OCI-LY7 (cell line): ENCODE results near the gene AGMAT. TPM values are rescaled to one million over a fixed set of nuclear protein-coding genes. Genes with fewer than 3 reads are reported as not detected.

Experiments used
- BruUV-seq: library from RNA; stranded (reverse); fragments of 400-500 nt; replicated peaks from 2 replicates; lab custom pipeline; 2021; lab: Mats Ljungman, UMichigan
- CTCF ChIA-PET: fragments of 300-600 bp; sonication (Branson Sonifier 250); formaldehyde crosslinking; loops from one replicate; lab custom pipeline; 2022; ENCODE audit warnings: antibody characterized with exemption; ENCODE audit not compliant: unreplicated experiment; lab: Charles Lee
- POLR2A ChIA-PET: fragments of 300-600 bp; sonication (Branson Sonifier 250); formaldehyde crosslinking; loops from one replicate; lab custom pipeline; 2022; ENCODE audit warnings: antibody characterized with exemption; lab: Charles Lee
- DNase-seq: peaks from one replicate; pipeline ENCODE4 v3.0.0-alpha.2; 2015; ENCODE audit warnings: low spot score
- H2AFZ ChIP-seq: fragments of 200-600 bp; sonication (generic), shearing (Covaris generic); 2 replicates; pipeline ENCODE4 v1.6.1; 2014; ENCODE audit warnings: mild to moderate bottlenecking, antibody characterized with exemption, low read length, moderate library complexity
- H3K27ac ChIP-seq: fragments of 200-600 bp; sonication (generic); 2 replicates; pipeline ENCODE4 v1.5.1; 2014; ENCODE audit warnings: mixed run types, low read depth, mild to moderate bottlenecking, moderate library complexity, low read length, inconsistent platforms; ENCODE audit not compliant: poor library complexity, severe bottlenecking
- H3K36me3 ChIP-seq: fragments of 200-600 bp; sonication (generic); 2 replicates; pipeline ENCODE4 v1.6.1; 2014; ENCODE audit warnings: mild to moderate bottlenecking, antibody characterized with exemption, low read length, moderate library complexity, mixed read lengths; ENCODE audit not compliant: insufficient read depth
- H3K4me1 ChIP-seq: fragments of 200-600 bp; sonication (generic); 2 replicates; pipeline ENCODE4 v1.5.1; 2014; ENCODE audit warnings: mild to moderate bottlenecking, low read length; ENCODE audit not compliant: insufficient read depth, poor library complexity, severe bottlenecking
- H3K4me2 ChIP-seq: fragments of 200-600 bp; sonication (generic); 2 replicates; pipeline ENCODE4 v1.6.1; 2014; ENCODE audit warnings: mild to moderate bottlenecking, low read length
- H3K4me3 ChIP-seq: fragments of 200-600 bp; sonication (generic); 2 replicates; pipeline ENCODE4 v1.5.1; 2014; ENCODE audit warnings: mild to moderate bottlenecking, low read depth, low read length; ENCODE audit not compliant: poor library complexity, severe bottlenecking
- H3K79me2 ChIP-seq: fragments of 200-600 bp; sonication (generic); 2 replicates; pipeline ENCODE4 v1.6.1; 2016; ENCODE audit warnings: low read depth, mild to moderate bottlenecking, low read length, moderate library complexity, mixed read lengths; ENCODE audit not compliant: insufficient read depth
- H3K9me2 ChIP-seq: fragments of 200-600 bp; sonication (generic); 2 replicates; pipeline ENCODE4 v1.6.1; 2016; ENCODE audit warnings: mild to moderate bottlenecking, low read length, mixed read lengths; ENCODE audit not compliant: insufficient read depth
- H3K9me3 ChIP-seq: fragments of 200-600 bp; sonication (generic); 2 replicates; pipeline ENCODE4 v1.6.1; 2014; ENCODE audit warnings: mild to moderate bottlenecking, mixed run types, low read length, mixed read lengths
- H4K20me1 ChIP-seq: fragments of 200-600 bp; sonication (generic); 2 replicates; pipeline ENCODE4 v1.6.1; 2014; ENCODE audit warnings: mild to moderate bottlenecking, antibody characterized with exemption, low read length, moderate library complexity, mixed read lengths; ENCODE audit not compliant: insufficient read depth
- EZH2phosphoT487 ChIP-seq: fragments of 200-600 bp; sonication (generic); IDR thresholded peaks from 2 replicates; pipeline ENCODE4 v1.6.1; 2018; ENCODE audit warnings: low read depth, borderline replicate concordance, mild to moderate bottlenecking, mixed run types, antibody characterized with exemption, low read length, moderate library complexity, mixed read lengths
- intact Hi-C: fragments of 100-400 bp; cut with micrococcal nuclease; formaldehyde crosslinking; loops from one replicate; pipeline ENCODE4 v1.10.0; 2022; ENCODE audit not compliant: unreplicated experiment
- total RNA-seq, 2 experiments: library from RNA; depleted of rRNA in 1 of 2; stranded (reverse); fragments of >200 nt in 1 of 2; shearing (Covaris generic) in 1 of 2; gene quantifications; 2 replicates each; pipeline ENCODE4 v1.2.3, GENCODE V29; 2014 to 2022
- TF ChIP-seq, protein P1 (sequence below): fragments of 200-600 bp; sonication (generic); conservative IDR thresholded peaks from 2 replicates; pipeline ENCODE4 v1.5.1; 2014; ENCODE audit warnings: mild to moderate bottlenecking, antibody characterized with exemption, low read length, moderate library complexity, mixed read lengths

Gene AGMAT
- total RNA-seq, 2 experiments from 2014 or later: 0.29 to 0.54 TPM

DNA sequence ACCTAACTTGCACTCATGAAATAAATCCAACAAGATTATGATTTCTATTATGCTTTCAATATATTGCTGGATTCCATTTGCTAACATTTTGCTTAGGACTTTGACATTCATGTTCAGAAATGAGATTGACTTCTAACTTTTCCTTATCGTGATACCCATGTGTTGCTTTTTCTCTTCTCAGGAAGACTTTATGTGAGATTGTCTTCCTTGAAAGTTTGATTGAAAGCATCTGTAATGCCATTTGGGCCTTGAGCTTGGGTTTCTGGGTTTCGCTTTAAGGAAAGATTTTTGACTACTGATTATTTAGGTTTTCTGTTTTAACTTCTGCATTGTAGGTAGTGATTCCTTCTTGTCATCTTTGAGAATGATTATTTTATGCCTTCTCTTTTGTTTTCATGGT lies 27.8 kb downstream of the AGMAT start:
- H3K4me3 ChIP-seq: no peak overlapping the region
- no peak overlapping the region for H3K4me2 ChIP-seq
- TF ChIP-seq, protein P1, sequence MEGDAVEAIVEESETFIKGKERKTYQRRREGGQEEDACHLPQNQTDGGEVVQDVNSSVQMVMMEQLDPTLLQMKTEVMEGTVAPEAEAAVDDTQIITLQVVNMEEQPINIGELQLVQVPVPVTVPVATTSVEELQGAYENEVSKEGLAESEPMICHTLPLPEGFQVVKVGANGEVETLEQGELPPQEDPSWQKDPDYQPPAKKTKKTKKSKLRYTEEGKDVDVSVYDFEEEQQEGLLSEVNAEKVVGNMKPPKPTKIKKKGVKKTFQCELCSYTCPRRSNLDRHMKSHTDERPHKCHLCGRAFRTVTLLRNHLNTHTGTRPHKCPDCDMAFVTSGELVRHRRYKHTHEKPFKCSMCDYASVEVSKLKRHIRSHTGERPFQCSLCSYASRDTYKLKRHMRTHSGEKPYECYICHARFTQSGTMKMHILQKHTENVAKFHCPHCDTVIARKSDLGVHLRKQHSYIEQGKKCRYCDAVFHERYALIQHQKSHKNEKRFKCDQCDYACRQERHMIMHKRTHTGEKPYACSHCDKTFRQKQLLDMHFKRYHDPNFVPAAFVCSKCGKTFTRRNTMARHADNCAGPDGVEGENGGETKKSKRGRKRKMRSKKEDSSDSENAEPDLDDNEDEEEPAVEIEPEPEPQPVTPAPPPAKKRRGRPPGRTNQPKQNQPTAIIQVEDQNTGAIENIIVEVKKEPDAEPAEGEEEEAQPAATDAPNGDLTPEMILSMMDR: no peak
- TF ChIP-seq EZH2phosphoT487: no peak
- ChIA-PET CTCF (no interaction called here), POLR2A (no interaction called here)
- peaks cover 24% of the 10 kb centered on the region for H3K36me3 ChIP-seq
- no peaks in the 10 kb centered on the region for H4K20me1 ChIP-seq
- no peak overlapping the region for H3K27ac ChIP-seq
- H3K79me2 ChIP-seq: no peaks in the 10 kb centered on the region
- no peaks in the 10 kb centered on the region for H3K9me2 ChIP-seq
- intact Hi-C loops: no loop called here
- no peak overlapping the region for H2AFZ ChIP-seq
- no TSS peak for BruUV-seq
- DNase-seq: no peak
- no peaks in the 10 kb centered on the region for H3K4me1 ChIP-seq
- no peaks in the 10 kb centered on the region for H3K9me3 ChIP-seq

DNA sequence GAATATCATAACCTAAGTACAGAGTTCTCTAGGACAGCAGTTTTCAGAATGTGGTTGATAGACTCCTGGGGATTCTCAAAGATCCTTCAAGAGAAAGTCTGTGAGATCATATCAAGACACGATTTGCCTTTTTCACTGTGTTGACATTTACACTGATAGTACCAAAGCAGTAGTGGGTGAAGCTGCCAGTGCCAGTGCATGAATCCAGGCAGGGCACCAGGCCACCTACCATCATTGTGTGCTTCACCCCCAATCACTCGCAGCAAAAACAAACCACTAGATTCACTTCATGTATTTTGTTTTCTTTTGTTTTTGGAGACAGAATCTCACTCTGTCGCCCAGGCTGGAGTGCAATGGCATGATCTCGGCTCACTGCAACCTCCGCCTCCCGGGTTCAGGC lies 34.3 kb downstream of the AGMAT start:
- intact Hi-C loops: no loop called here
- Histone ChIP-seq H3K36me3 (peaks cover 47% of the 10 kb centered on the region), H3K9me3 (no peaks in the 10 kb centered on the region), H3K4me2 (no peak overlapping the region), H3K4me1 (no peaks in the 10 kb centered on the region), H2AFZ (no peak overlapping the region), H4K20me1 (no peaks in the 10 kb centered on the region), H3K4me3 (no peak overlapping the region), H3K79me2 (no peaks in the 10 kb centered on the region), H3K9me2 (no peaks in the 10 kb centered on the region), H3K27ac (no peak overlapping the region)
- DNase-seq: no peak
- BruUV-seq: no TSS peak
- POLR2A ChIA-PET: no interaction called here
- CTCF ChIA-PET: no interaction called here
- no peak for TF ChIP-seq EZH2phosphoT487
- TF ChIP-seq, protein P1: no peak

DNA sequence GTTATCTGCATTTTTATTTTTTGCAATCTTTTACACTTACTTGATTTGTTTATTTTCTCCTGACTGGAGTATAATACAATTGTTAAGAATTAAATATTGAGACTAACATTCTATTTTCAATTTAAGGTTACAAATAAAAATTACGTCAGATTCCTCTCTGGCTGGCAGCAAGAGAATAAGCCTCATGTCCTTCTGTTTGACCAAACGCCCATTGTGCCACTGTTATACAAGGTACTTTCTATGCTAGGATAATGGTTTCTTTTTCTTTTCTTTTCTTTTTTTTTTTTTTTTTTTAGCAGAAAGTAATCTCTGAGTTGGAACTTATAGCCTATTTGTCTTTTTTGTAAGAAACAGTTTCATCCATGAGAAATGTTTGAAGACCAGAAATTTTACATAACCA lies 38.2 kb downstream of the AGMAT start:
- Histone ChIP-seq H3K27ac (no peak overlapping the region), H3K4me2 (no peak overlapping the region), H3K4me3 (no peak overlapping the region), H3K36me3 (peaks cover 77% of the 10 kb centered on the region), H2AFZ (no peak overlapping the region), H4K20me1 (no peaks in the 10 kb centered on the region), H3K4me1 (no peaks in the 10 kb centered on the region), H3K9me2 (no peaks in the 10 kb centered on the region), H3K9me3 (no peaks in the 10 kb centered on the region), H3K79me2 (no peaks in the 10 kb centered on the region)
- no peak for DNase-seq
- intact Hi-C loops: no loop called here
- ChIA-PET CTCF (no interaction called here), POLR2A (interaction anchor here (0.6 to 0.7 kb wide), 2 partner anchors 17 to 176 kb away, joined by 4 read pairs; no protein-coding TSS in a partner anchor)
- TF ChIP-seq, protein P1: no peak
- TF ChIP-seq EZH2phosphoT487: no peak
- BruUV-seq: no TSS peak
